Activated CD8-positive, alpha-beta memory T cell treated with anti-CD3 and anti-CD28 coated beads, Interleukin-2, amount 10 ng/mL, durations not matched to agents 7 days and 5 days (primary cell): ENCODE results near the gene ANG. TPM values are rescaled to one million over a fixed set of nuclear protein-coding genes. Genes with fewer than 3 reads are reported as not detected.

Source experiments
- ATAC-seq: fragments of 150-1000 bp; cut with Tn5 transposase; one replicate; pipeline ENCODE4 v1.10.0; 2021; ENCODE audit warnings: moderate library complexity
- CTCF ChIA-PET: fragments of 350-600 bp; sonication (Branson Sonifier 250); formaldehyde crosslinking; loops from one replicate; lab custom pipeline; 2021; ENCODE audit warnings: antibody characterized with exemption; lab: Charles Lee
- DNase-seq: peaks from one replicate; pipeline ENCODE4 v3.0.0-alpha.2; 2020
- H3K27ac Mint-ChIP-seq: one replicate; pipeline ENCODE4 v1.8.0; 2021; ENCODE audit warnings: mild to moderate bottlenecking, mixed read lengths
- H3K27me3 Mint-ChIP-seq: one replicate; pipeline ENCODE4 v1.8.0; 2021; ENCODE audit warnings: mixed read lengths
- H3K36me3 Mint-ChIP-seq: one replicate; pipeline ENCODE4 v1.8.0; 2021; ENCODE audit warnings: mild to moderate bottlenecking, mixed read lengths
- H3K4me1 Mint-ChIP-seq: one replicate; pipeline ENCODE4 v1.8.0; 2021; ENCODE audit warnings: mixed read lengths
- H3K4me3 Mint-ChIP-seq: one replicate; pipeline ENCODE4 v1.8.0; 2021; ENCODE audit warnings: mild to moderate bottlenecking, moderate library complexity, mixed read lengths
- H3K9me3 Mint-ChIP-seq: one replicate; pipeline ENCODE4 v1.8.0; 2022; ENCODE audit warnings: low read depth, mixed read lengths
- total RNA-seq, 2 experiments: library from RNA; stranded (reverse); gene quantifications; one replicate each; pipeline ENCODE4 v1.2.3, GENCODE V29; 2021

Gene ANG
- total RNA-seq, 2 experiments from 2014 or later: 1.5 to 2.5 TPM

GRCh38 chr14:20742132-20742531 lies 53.6 kb downstream of the ANG start:
- Mint-ChIP-seq H3K9me3 (no peaks in the 10 kb centered on the region), H3K36me3 (no peaks in the 10 kb centered on the region), H3K4me3 (no peak overlapping the region), H3K4me1 (no peaks in the 10 kb centered on the region), H3K27me3 (peaks cover 16% of the 10 kb centered on the region), H3K27ac (no peak overlapping the region)
- CTCF ChIA-PET: no interaction called here
- ATAC-seq (no peak), DNase-seq (no peak)

- CTCF ChIA-PET: no interaction called here
- Mint-ChIP-seq H3K4me3 (no peak overlapping the region), H3K4me1 (no peaks in the 10 kb centered on the region), H3K9me3 (no peaks in the 10 kb centered on the region), H3K27ac (no peak overlapping the region), H3K27me3 (peaks cover 15% of the 10 kb centered on the region), H3K36me3 (no peaks in the 10 kb centered on the region)
- ATAC-seq (no peak), DNase-seq (no peak)
Observed at GRCh38 chr14:20743556-20743955, 55.0 kb downstream of the ANG start.

Other genes starting within 250 kb of the ANG start
- gene OSGEP, start 234.0 kb upstream of the ANG start, total RNA-seq: 10 to 100 TPM; 42.8 to 53.0 TPM
- gene APEX1, start 233.5 kb upstream of the ANG start, total RNA-seq: 100 to 1,000 TPM; 112 to 179 TPM
- 10 to 100 TPM; 30.9 to 31.7 TPM for gene PIP4P1, start 227.3 kb upstream of the ANG start, total RNA-seq
- gene PNP, start 219.4 kb upstream of the ANG start, total RNA-seq: 100 to 1,000 TPM; 173 to 194 TPM
- gene RNASE10, start 183.2 kb upstream of the ANG start, total RNA-seq: under 1 TPM; 0.30 to 0.67 TPM
- not detected for gene RNASE9, start 127.7 kb upstream of the ANG start, total RNA-seq
- gene RNASE11, start 100.8 kb upstream of the ANG start, total RNA-seq: not detected
- not detected for gene RNASE12, start 97.4 kb upstream of the ANG start, total RNA-seq
- not detected for gene OR6S1, start 47.1 kb upstream of the ANG start, total RNA-seq
- 1 to 10 TPM in 1 of 2 experiments, under 1 TPM in 1; 0.75 to 2.1 TPM for gene RNASE4, start 4.2 kb upstream of the ANG start, total RNA-seq
- gene EDDM3A, start 57.1 kb downstream of the ANG start, total RNA-seq: not detected
- not detected for gene EDDM3B, start 79.6 kb downstream of the ANG start, total RNA-seq
- gene RNASE6, start 92.5 kb downstream of the ANG start, total RNA-seq: 1 to 10 TPM in 1 of 2 experiments, under 1 TPM in 1; 0.35 to 1.9 TPM
- gene RNASE1, start 114.1 kb downstream of the ANG start, total RNA-seq: not detected
- gene RNASE3, start 202.6 kb downstream of the ANG start, total RNA-seq: not detected